Naive thymus-derived CD8-positive, alpha-beta T cell (primary cell): Measurements from ENCODE around the gene SLC5A12. TPM values are rescaled to one million over a fixed set of nuclear protein-coding genes. Genes with fewer than 3 reads are reported as not detected.

Experiments used
- ATAC-seq, 2 donors: fragments of 150-1000 bp; cut with Tn5 transposase in 1 of 2; sonication (Bioruptor Pico), chemical (Tn5 transposase) in 1 of 2; 1 replicate in 1 of 2; 2 replicates in 1 of 2; pipeline ENCODE4 v1.10.0; 2021; ENCODE audit warnings: mild to moderate bottlenecking in 2 of 2, moderate library complexity in 2 of 2
- POLR2A ChIA-PET: fragments of 350-600 bp; sonication (Branson Sonifier 250); formaldehyde crosslinking; loops from one replicate; lab custom pipeline; 2021; ENCODE audit warnings: antibody characterized with exemption; lab: Charles Lee
- DNase-seq, 10 donors: peaks; one replicate each; pipeline versions ENCODE4 v3.0.0 to v3.0.0-alpha.2; 2020 to 2022
- H3K27ac Mint-ChIP-seq, 10 donors: one replicate each; pipeline ENCODE4 v1.8.0; 2020 to 2022; ENCODE audit warnings: mild to moderate bottlenecking in 10 of 10, mixed read lengths in 10 of 10, moderate library complexity in 4 of 10, inconsistent platforms in 1 of 10
- H3K27me3 Mint-ChIP-seq, 5 donors: one replicate each; pipeline ENCODE4 v1.8.0; 2021 to 2022; ENCODE audit warnings: mixed read lengths in 5 of 5
- H3K36me3 Mint-ChIP-seq, 3 donors: one replicate each; pipeline ENCODE4 v1.8.0; 2020 to 2022; ENCODE audit warnings: mixed read lengths in 3 of 3, mild to moderate bottlenecking in 2 of 3, inconsistent platforms in 1 of 3
- H3K4me1 Mint-ChIP-seq, 4 donors: one replicate each; pipeline ENCODE4 v1.8.0; 2021 to 2022; ENCODE audit warnings: mixed read lengths in 4 of 4
- H3K4me3 Mint-ChIP-seq, 10 donors: one replicate each; pipeline ENCODE4 v1.8.0; 2020 to 2022; ENCODE audit warnings: mild to moderate bottlenecking in 10 of 10, mixed read lengths in 10 of 10, moderate library complexity in 6 of 10, inconsistent platforms in 1 of 10
- H3K9me3 Mint-ChIP-seq, 9 donors: one replicate each; pipeline ENCODE4 v1.8.0; 2020 to 2022; ENCODE audit warnings: mixed read lengths in 9 of 9, mild to moderate bottlenecking in 3 of 9, inconsistent platforms in 1 of 9, moderate library complexity in 1 of 9
- polyA plus RNA-seq, 3 donors: library from polyadenylated mRNA; unstranded; fragments of 300-500 nt; fragmentation: Illumina TruSeq; gene quantifications; one replicate each; pipeline ENCODE4 v1.2.3, GENCODE V29; 2021
- total RNA-seq, 8 experiments: library from RNA in 2 of 8; stranded (reverse) in 2 of 8; gene quantifications; one replicate each; pipeline ENCODE4 v1.2.3 and lab custom pipeline; 2021 to 2026

SLC5A12 gene
- total and polyA plus RNA-seq, 5 experiments from 2014 or later: not detected

- Mint-ChIP-seq H3K4me3 (no peak overlapping the region), H3K27ac (no peak overlapping the region), H3K9me3 (peaks cover 0 to 10% (median 0%) of the 10 kb centered on the region in 9 donors), H3K27me3 (no peaks in the 10 kb centered on the region), H3K36me3 (no peaks in the 10 kb centered on the region), H3K4me1 (no peaks in the 10 kb centered on the region)
- ATAC-seq (no peak), DNase-seq (no peak)
- POLR2A ChIA-PET: no interaction called here
Observed at GRCh38 chr11:26743622-26744021, 21.8 kb upstream of the SLC5A12 start.

GRCh38 chr11:26742966-26743365 lies 21.1 kb upstream of the SLC5A12 start:
- Mint-ChIP-seq H3K27me3 (no peaks in the 10 kb centered on the region), H3K4me3 (no peak overlapping the region), H3K36me3 (no peaks in the 10 kb centered on the region), H3K27ac (no peak overlapping the region), H3K4me1 (no peaks in the 10 kb centered on the region), H3K9me3 (peaks cover 0 to 10% (median 0%) of the 10 kb centered on the region in 9 donors)
- ATAC-seq: no peak
- DNase-seq: no peak
- POLR2A ChIA-PET: no interaction called here

DNA sequence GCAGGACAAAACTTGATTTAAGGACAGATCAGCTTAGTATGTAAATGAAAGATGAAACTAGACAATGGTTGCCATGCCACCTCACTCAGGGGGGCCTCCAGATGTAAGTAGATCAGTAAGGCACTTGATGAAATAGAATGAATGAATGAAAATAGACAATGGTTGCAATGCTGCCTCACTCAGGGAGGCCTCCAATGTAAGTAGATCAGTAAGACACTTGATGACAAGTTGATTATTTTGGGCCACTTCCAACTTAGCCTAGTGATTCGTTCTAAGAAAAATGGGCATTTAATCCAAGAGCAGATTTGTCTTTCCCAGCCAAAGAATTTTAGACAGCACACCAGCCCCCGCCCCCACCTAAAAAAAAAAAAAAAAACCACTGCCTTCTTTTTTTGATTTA lies 19.2 kb upstream of the SLC5A12 start:
- H3K27me3 Mint-ChIP-seq: no peaks in the 10 kb centered on the region
- H3K4me3 Mint-ChIP-seq: no peak overlapping the region
- no peaks in the 10 kb centered on the region for H3K4me1 Mint-ChIP-seq
- H3K27ac Mint-ChIP-seq: no peak overlapping the region
- DNase-seq: no peak
- peaks cover 0 to 28% (median 8%) of the 10 kb centered on the region in 9 donors for H3K9me3 Mint-ChIP-seq
- no peaks in the 10 kb centered on the region for H3K36me3 Mint-ChIP-seq
- no peak for ATAC-seq
- POLR2A ChIA-PET: no interaction called here

DNA sequence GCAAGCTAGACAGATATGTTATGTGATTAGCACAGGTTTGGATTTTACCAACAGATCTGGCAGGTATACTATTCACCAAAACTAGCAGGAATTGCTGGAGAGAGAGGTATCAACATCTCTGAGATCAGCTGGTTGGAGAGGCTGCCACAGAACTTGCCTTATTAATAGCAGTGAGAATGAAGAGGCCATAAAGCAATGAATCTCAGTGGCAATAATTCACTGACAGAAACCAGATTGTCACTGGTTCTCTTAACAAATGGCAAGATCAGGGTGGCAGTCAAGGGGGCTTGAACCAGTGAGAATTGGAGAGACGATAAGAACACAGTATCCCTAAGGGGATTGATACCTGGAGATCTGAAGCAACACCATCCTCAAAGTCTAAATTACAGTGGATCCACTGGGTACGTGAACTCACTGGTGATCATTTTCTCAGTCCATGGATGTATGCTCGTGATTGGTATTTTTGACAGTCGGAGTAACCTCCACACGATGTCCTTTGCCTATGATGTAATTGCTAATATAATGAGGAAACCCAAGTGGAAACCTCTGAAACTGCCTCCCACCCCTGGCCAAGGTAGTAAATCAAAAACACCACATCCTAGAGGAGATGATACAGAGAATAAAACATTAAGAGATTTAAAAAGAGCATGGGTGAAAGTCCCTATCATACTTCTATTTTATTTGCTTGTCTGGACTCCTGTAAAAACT lies 17.7 kb upstream of the SLC5A12 start:
- H3K27me3 Mint-ChIP-seq: no peaks in the 10 kb centered on the region
- H3K36me3 Mint-ChIP-seq: no peaks in the 10 kb centered on the region
- H3K9me3 Mint-ChIP-seq: peaks cover 0 to 29% (median 9%) of the 10 kb centered on the region in 9 donors
- DNase-seq (no peak), ATAC-seq (no peak)
- no peak overlapping the region for H3K27ac Mint-ChIP-seq
- POLR2A ChIA-PET: no interaction called here
- no peaks in the 10 kb centered on the region for H3K4me1 Mint-ChIP-seq
- no peak overlapping the region for H3K4me3 Mint-ChIP-seq

DNA sequence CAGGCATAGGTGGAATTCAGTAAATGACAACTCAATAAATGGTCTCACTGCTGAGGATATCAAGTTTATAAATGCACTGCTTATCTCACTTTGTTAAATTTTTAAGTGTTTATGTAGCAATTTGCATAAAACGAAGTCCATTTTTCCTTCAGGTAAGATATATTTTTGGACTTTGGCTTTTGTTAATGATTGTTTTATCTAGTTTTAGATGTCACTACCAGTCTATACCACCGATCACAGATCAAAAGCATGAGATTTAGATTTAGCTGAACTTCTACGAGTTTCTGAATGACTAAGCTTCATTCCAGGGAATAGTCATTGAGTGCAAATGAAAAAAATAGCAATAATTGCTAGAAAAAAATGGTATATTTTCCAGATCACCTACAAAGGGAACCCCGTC lies 12.8 kb upstream of the SLC5A12 start:
- peaks cover 6 to 51% (median 11%) of the 10 kb centered on the region in 9 donors for H3K9me3 Mint-ChIP-seq
- no peaks in the 10 kb centered on the region for H3K4me1 Mint-ChIP-seq
- no peak overlapping the region for H3K4me3 Mint-ChIP-seq
- POLR2A ChIA-PET: no interaction called here
- H3K27ac Mint-ChIP-seq: no peak overlapping the region
- ATAC-seq (no peak), DNase-seq (no peak)
- no peaks in the 10 kb centered on the region for H3K27me3 Mint-ChIP-seq
- H3K36me3 Mint-ChIP-seq: peaks cover 0 to 5% (median 0%) of the 10 kb centered on the region in 3 donors

DNA sequence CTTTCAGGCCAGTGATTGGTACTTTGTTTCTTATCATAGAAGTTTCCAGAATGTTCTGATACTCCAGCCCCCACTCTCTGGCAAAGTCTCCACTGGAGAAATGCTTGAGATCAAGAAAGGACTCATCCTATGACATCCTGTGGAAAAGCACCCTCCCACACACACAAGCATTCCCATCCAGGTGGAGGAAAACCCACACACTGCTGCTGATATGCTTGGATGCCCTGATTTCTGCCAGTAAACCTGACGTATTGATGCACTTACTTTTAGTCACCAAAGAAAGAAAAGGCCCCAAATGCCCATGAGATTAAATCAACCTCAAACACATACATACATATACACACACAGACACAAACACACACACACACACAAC lies 9.2 kb upstream of the SLC5A12 start:
- DNase-seq (no peak), ATAC-seq (no peak)
- POLR2A ChIA-PET: no interaction called here
- H3K4me1 Mint-ChIP-seq: no peaks in the 10 kb centered on the region
- no peaks in the 10 kb centered on the region for H3K27me3 Mint-ChIP-seq
- H3K9me3 Mint-ChIP-seq: peaks cover 2 to 28% (median 11%) of the 10 kb centered on the region in 9 donors
- no peak overlapping the region for H3K4me3 Mint-ChIP-seq
- no peak overlapping the region for H3K27ac Mint-ChIP-seq
- peaks cover 0 to 5% (median 0%) of the 10 kb centered on the region in 3 donors for H3K36me3 Mint-ChIP-seq

- H3K27me3 Mint-ChIP-seq: no peaks in the 10 kb centered on the region
- POLR2A ChIA-PET: no interaction called here
- peaks cover 2 to 27% (median 13%) of the 10 kb centered on the region in 9 donors for H3K9me3 Mint-ChIP-seq
- no peak overlapping the region for H3K27ac Mint-ChIP-seq
- ATAC-seq (no peak), DNase-seq (no peak)
- peaks cover 0 to 5% (median 0%) of the 10 kb centered on the region in 3 donors for H3K36me3 Mint-ChIP-seq
- H3K4me1 Mint-ChIP-seq: no peaks in the 10 kb centered on the region
- no peak overlapping the region for H3K4me3 Mint-ChIP-seq
Observed at GRCh38 chr11:26730414-26731083, 8.7 kb upstream of the SLC5A12 start.

DNA sequence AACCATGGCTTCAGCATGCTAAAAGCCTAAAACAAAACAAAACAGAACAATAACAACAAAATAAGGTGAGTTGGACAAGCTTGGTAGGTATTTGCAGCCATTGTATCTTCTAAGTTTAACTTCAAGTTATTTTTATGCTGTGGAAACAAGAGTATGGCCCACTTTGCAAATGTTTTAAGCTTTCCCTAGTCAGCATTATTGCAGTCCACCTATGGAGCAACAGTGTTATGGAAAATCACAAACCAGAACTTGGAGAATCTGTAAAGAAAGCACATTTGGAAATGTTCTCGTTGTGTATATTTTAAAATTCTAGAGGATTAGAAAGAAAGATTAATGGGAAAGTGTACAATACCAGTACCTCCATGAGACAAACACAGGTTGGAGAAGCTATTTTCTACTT lies 7.4 kb upstream of the SLC5A12 start:
- Mint-ChIP-seq H3K36me3 (peaks cover 0 to 5% (median 0%) of the 10 kb centered on the region in 3 donors), H3K9me3 (peaks cover 4 to 29% (median 14%) of the 10 kb centered on the region in 9 donors), H3K27ac (no peak overlapping the region), H3K27me3 (no peaks in the 10 kb centered on the region), H3K4me3 (no peak overlapping the region), H3K4me1 (no peaks in the 10 kb centered on the region)
- POLR2A ChIA-PET: no interaction called here
- no peak for ATAC-seq
- DNase-seq: no peak

DNA sequence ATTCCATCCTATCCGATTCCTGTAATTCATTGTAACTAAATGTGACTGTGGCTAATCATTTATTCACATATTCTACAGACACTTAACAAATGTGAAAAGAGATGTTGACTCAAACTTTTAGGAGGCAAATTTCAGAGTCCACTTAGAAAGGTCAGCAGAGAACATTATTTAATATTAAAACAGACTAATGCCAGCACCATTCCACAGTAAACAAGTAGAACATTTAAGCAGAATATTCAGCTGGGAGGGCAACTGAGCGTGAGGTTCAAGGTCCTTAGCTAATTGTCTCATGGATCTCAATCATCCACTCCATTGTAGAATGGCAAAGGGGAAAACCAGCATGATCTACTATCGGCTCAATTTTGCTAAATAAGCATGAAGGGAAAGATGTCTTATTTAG lies 5.1 kb upstream of the SLC5A12 start:
- peaks cover 0 to 29% (median 6%) of the 10 kb centered on the region in 9 donors for H3K9me3 Mint-ChIP-seq

GRCh38 chr11:26719998-26720397 lies 1.9 kb downstream of the SLC5A12 start:
- peaks cover 0 to 20% (median 4%) of the 10 kb centered on the region in 9 donors for H3K9me3 Mint-ChIP-seq
- no peak overlapping the region for H3K4me3 Mint-ChIP-seq
- no peaks in the 10 kb centered on the region for H3K36me3 Mint-ChIP-seq
- no peaks in the 10 kb centered on the region for H3K27me3 Mint-ChIP-seq
- ATAC-seq (no peak), DNase-seq (no peak)
- H3K27ac Mint-ChIP-seq: no peak overlapping the region
- H3K4me1 Mint-ChIP-seq: no peaks in the 10 kb centered on the region
- POLR2A ChIA-PET: no interaction called here

More for the DNA sequence above, 5.1 kb upstream of the SLC5A12 start:
- H3K27ac Mint-ChIP-seq: no peak overlapping the region
- no peak for ATAC-seq
- no peak for DNase-seq
- no peaks in the 10 kb centered on the region for H3K4me1 Mint-ChIP-seq
- POLR2A ChIA-PET: no interaction called here
- H3K4me3 Mint-ChIP-seq: no peak overlapping the region
- no peaks in the 10 kb centered on the region for H3K27me3 Mint-ChIP-seq
- H3K36me3 Mint-ChIP-seq: no peaks in the 10 kb centered on the region

GRCh38 chr11:26719289-26719973 lies 2.4 kb downstream of the SLC5A12 start:
- ATAC-seq: no peak
- DNase-seq: no peak
- POLR2A ChIA-PET: no interaction called here
- Mint-ChIP-seq H3K36me3 (no peaks in the 10 kb centered on the region), H3K27me3 (no peaks in the 10 kb centered on the region), H3K4me3 (no peak overlapping the region), H3K4me1 (no peaks in the 10 kb centered on the region), H3K27ac (no peak overlapping the region), H3K9me3 (peaks cover 0 to 18% (median 4%) of the 10 kb centered on the region in 9 donors)

GRCh38 chr11:26717771-26718170 lies 4.1 kb downstream of the SLC5A12 start:
- H3K9me3 Mint-ChIP-seq: peaks cover 0 to 11% (median 0%) of the 10 kb centered on the region in 9 donors
- H3K27ac Mint-ChIP-seq: no peak overlapping the region
- POLR2A ChIA-PET: no interaction called here
- H3K4me1 Mint-ChIP-seq: no peaks in the 10 kb centered on the region
- DNase-seq (no peak), ATAC-seq (no peak)
- H3K27me3 Mint-ChIP-seq: no peaks in the 10 kb centered on the region
- no peak overlapping the region for H3K4me3 Mint-ChIP-seq
- no peaks in the 10 kb centered on the region for H3K36me3 Mint-ChIP-seq

- ATAC-seq: no peak
- Mint-ChIP-seq H3K27ac (no peak overlapping the region), H3K27me3 (no peaks in the 10 kb centered on the region)
Observed at GRCh38 chr11:26715133-26715532, 6.7 kb downstream of the SLC5A12 start.

More at GRCh38 chr11:26715133-26715532, 6.7 kb downstream of the SLC5A12 start:
- no peaks in the 10 kb centered on the region for H3K36me3 Mint-ChIP-seq
- peaks cover 0 to 11% (median 0%) of the 10 kb centered on the region in 9 donors for H3K9me3 Mint-ChIP-seq
- no peaks in the 10 kb centered on the region for H3K4me1 Mint-ChIP-seq
- no peak overlapping the region for H3K4me3 Mint-ChIP-seq
- DNase-seq: no peak
- POLR2A ChIA-PET: no interaction called here
